ENCODE data around the gene COG3.

COG3 gene

DNA sequence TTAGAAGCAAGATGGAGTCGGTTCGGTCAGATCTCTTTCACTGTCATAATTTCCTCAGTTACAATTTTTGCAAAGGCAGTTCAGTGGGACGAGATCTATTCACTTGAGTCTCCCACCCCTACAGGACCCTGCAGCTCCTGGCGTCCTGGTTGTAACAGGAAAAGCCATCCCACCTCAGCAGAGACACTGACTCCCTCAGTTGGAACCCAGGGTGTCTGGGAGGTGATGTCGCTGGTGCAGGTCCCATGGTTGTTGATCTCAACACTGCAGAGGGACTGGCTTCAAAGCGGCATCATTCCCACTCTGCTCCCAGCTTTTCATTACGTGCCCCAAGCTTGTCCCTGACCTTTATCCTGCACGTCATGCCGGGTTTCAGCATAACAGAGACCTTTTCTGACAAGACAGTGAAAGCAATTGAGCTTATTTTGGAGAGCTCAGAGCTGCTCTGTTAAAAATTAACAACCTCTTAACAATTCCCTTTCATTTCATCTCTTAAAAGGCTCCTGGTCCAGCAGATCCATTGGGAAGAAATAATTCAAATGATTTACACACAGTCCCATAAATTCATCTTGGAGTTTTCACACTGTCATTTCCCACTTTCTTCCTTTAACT is 17.6 kb upstream of the COG3 start:
- no peak for DNase-seq

DNA sequence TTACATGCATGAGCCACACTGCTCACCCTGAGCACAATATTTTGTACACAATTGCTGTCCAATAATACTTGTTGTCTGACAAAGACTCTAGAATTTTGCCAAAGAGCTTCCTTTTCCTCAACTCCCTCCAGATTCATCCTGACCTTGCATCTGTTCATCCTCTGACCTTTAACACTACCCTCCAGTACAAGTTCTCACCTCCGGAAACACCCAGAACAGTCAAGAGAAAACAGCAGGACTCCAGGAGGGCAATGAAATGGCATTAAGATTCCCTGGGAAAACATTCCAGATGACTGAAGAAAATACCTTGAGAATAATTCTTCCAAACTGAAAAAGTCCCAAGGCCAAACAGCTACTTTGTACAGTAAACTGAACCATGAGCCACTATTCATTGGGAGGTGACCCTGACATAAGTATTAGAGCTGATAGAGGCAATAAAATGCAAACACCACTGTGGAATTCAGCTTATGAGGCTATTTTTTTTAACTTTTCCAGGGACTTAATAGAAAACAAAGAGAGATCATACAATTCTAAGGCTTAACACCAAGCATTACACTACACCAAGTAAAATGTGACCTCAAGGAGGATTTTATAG is 15.7 kb upstream of the COG3 start:
- DNase-seq, result no peak

DNA sequence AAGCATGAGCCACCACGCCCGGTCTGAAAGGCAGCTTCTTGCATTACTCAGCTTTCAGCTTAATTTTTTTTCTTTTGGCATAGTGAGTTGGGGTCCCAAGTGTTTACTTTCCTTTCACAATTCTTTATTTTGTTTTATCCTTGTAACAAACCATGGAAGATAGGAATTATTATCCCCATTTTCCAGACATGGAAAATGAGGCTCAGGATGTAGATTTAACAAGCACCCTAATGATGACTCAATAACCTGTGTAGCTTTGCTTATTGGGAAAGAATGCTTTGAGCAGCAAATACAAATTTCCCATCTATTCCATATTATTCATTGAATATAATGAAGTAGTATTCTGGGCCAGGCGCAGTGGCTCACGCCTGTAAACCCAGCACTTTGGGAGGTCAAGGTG is 13.5 kb upstream of the COG3 start:
- DNase-seq, result no peak

DNA sequence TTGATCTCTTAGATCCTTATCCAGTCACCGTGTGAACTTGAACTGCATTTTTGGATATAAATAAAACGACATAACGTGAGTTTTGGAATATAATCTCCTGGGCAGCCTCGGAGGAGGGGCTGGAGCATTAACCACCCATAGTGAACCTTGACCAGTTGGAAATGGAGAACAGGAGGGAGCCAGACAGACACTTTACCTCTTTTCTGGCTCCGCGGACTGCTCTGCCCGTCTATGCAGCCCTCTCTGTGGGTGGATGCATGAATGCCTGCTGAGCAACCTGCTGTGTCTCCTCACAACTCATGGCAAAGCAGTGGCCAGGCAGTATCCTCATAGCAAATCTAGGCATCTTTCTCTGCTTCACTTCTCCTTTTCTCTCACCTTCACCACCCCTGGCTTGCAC is 10.5 kb upstream of the COG3 start:
- DNase-seq, result no peak

DNA sequence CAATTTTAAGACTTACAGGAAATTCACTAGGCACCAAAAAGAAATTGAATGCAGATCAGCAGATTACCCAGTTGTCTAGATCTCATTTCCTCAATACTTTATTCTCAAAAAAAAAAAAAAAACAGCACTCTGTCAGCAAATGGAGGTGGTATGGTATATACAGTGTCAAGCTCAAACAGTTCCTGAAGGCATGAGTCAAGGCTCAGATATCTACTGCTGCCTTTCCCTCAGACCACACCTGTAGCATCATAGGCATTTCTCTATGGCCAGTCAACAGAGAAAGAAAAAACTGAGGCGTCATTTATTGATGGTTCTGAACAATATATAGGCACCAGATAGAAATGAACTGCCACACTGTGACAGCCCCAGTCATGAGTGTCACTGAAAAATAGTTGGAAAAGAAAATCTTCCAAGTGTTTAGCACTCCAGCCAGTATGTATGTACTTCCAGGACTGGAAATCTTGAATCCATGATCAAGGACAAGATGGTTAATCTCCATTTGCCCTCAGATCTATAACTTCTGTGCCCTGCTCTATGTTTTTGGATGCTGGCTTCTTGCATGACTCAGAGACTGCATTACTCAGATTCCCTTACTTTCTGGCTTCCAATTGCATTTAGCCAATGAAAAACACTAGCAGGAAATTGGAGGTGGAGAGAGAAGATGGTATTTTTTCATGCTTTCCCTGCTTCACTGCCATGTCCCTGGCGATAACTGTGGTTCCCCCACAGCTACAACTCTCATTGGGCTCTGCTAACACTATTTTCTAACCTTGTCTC is 8.4 kb upstream of the COG3 start:
- no peak for DNase-seq

DNA sequence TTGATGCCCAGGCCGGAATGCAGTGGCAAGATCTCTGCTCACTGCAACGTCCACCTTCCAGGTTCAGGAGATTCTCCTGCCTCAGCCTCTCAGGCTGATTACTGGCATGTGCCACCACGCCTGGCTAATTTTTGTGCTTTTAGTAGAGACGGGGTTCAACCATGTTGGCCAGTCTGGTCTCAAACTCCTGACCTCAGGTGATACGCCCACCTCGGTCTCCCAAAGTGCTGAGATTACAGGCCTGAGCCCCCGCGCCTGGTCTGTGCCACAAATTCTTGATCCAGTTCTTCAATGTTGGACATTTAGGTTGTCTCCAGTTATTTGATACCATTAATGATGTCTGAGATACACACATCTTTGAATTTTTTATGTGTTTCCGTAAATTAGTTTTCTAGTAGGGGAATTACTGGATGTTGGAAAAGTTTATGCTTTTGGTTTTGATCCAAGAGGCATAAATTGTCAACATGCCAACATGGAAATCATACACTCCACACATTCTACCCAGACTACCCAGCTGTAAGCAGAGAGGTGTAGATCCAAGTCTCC is 525 bp upstream of the COG3 start:
- no peak for DNase-seq

DNA sequence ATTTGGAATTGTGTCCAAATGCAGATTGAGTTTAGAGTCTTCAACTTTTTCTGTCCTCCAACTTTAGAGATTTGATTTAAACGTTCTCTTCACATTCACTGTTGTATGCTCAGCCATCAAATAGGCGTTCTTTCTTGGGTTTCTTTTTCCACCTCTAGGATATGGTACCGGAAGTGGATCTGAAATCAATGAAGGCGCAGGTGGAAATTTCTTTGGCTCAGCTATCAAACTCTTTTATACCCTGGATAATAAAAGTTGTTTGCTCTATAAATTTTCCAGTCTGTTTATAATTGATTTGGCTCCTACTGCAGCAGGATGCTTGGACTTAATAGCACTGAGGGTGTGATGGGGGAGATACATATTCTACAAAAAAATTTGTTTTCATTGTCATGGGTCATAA is 1.6 kb downstream of the COG3 start:
- no peak for DNase-seq

DNA sequence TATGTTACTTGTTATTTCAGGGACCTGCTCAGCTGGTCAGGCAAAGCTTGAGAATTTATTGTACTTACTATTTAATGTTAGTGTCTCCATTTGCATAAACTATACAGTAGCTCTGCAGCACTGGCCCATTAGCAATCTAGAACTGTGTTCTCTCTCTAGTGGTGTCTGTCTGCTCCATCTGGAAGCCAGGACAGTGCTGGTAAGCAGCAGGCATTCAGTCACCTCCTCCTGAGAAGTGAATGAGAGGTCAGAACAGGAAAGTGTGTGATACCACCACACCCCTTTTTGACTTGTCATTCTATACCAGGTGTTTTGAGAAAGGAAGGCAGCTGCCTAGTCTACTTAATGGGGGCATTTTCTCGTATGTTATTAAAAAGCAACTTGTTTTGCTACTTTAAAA is 3.9 kb downstream of the COG3 start:
- DNase-seq, result peak; percentile 15

DNA sequence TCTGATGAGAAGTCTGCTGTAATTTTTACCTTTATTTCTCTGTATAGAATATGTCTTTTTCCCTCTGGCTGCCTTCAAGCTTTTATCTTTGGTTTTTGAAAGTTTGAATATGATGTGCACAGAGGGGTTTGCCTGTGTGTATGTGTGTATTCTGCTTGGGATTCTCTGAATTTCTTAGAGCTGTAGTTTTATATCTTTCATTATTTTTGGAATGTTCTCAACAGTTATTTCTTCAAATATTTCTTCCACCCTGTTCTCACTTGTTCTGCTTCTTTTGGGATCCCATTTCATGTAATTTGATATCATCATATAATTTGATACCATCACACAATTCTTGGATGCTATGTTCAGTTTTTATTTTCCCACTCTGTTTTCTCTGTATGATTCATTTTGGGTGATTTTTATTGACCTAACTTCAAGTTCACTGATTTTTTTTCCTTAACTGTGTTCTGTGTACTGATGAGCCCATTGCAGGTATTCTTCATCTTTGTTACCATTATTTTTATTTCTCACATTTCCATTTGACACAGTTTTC is 7.5 kb downstream of the COG3 start:
- no peak for DNase-seq

DNA sequence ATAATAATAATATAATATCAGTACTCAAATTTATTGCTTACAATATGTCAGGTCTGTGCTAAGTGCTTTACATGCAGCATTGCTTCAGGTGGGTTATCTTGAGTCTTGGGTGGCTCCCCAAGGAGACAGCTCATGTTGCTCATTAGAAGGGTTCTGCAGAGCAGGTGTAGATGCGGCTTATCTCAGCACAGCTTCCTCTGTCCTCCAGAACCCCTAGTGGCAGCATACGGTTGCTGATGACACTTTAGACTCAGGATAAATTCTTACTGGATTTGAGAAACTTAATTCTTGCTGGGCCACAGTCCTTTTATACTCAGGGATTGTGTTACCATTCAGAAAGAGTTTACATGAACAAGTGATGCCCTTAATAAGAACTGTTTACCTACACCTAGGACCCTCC is 8.9 kb downstream of the COG3 start:
- no peak for DNase-seq

DNA sequence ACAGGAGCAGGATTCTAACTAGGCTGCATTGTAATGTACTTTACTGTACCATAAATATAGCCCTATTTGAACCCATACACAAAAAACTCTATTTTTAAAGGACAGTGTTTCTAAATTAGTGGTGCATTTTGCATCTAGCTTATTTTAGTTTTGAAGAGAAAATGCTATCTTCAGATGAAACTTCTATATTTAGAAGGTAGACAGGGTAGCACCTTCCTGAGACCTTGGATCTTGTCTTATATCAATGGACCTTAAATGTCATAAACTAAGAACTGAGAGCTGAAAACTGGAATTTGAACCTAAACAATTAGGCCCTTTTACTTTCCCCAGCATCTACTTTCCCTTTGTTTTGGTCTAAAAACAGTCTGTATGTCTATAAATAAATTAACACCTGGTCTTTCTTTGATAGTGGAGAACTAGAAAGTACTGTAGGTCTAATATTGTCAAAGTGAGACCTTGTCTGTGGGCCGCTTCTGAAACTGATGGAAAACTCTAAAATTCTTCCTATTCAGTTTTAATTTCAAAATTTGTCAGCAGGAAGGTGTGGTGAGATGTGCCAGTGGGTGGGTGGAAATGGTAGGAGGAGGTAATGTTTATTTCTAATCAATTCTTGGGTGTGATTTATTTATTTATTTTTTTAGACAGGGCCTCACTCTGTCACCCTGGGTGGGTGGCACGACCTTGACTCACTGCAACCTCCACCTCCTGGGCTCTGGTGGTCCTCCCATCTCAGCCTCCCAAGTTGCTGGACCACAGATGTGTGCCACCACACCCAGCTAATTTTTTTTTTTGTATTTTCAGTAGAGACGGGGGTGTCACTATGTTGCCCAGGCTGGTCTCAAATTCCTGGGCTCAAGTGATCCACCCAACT is 10.1 kb downstream of the COG3 start:
- DNase-seq, result no peak

DNA sequence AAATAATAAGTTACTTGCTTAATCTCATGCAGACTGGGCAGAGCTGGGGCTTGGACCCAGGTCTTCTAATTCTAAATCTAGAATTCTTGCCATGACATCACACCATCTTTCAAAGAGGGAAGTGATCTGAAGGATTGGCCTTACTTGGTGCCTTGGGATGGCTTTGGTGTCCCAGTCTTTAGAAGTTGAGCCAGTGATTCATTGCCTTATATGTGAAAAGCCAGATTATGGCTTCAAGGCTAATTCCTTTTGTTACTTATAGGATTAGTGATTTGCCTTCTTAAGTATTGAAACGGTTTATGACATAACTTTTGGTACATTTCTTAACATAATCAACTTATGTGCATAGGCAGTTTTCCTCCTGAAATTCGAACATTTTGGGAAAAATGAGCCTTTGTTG is 14.9 kb downstream of the COG3 start:
- DNase-seq, result no peak

DNA sequence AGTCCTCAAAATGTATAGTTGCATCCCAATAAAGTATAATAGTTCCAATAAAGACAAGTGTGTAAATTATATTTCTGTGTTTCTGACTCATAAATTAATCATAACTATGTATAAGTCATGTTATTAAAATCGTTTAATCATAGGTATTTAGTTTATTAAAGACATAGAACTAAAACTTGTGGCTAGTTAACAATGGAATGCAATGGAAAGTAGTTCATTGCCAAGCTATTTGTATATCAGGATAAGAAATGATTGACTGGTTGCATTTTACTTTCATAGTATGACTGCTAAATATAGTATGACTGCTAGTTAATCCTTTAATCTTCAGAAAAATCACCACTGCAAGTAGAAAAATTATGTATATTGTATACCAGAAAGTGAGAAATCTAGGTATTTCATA is 16.9 kb downstream of the COG3 start:
- DNase-seq, result no peak

DNA sequence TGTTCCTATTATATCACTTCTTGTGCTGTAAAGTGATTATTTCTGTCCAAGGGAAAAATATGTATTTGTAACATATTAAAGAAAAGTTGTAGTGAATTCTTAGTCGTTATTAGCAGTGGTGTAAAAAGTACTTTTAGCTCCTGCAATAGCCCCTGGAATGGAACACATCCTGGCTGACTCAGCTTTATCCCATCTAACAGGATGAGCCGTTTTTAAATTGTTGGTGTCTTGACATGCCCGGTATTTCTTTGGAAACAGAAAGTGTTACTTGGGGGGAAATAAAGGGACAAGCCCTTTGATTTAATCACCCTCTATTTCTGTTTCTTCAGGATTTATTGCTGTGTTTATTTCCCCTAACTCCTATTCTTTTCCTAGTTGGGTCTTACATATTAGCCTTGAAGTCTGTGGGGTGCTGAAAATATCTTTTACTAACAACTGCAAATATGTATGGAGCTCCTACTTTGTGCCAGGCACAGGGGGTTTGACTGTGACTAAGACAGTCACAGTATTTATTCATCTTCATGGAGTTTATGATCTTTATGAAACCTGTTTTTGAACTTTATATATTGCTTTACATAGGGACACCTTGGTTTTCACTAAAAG is 17.9 kb downstream of the COG3 start:
- DNase-seq, result no peak

DNA sequence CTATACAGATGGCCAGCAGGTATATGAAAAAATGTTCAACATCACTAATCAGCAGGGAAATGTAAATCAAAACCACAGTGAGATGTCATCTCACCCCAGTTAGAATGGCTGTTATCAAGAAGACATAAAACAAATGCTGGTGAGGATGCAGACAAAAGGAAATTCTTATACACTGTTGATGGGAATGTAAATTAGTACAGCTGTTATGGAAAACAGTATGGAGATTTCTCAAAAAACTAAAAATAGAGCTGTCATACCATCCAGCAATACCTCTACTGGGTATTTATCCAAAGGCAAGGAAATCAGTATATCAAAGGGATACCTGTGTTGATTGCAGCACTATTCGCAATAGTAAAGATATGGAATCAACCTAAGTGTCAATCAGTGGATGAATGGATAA is 22.9 kb downstream of the COG3 start:
- no peak for DNase-seq

DNA sequence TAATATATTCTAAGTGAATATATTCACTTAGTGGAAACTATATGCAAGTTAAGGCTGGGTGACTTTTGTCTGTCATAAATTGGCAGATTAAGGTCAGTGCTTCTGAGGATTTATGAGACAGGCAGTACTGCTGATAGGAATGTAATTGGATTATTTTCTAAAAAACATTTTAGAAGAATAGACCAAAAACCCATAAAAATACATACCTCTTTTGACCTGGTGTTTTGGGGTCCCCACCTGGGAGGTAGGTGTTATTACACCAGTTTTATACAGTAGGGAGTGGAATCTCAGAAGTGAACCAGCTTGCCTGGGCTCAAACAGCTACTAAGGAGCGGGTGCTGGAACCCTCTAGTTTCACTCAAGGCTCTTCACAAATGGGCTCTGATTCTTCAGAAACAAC is 25.3 kb downstream of the COG3 start:
- DNase-seq, result no peak

DNA sequence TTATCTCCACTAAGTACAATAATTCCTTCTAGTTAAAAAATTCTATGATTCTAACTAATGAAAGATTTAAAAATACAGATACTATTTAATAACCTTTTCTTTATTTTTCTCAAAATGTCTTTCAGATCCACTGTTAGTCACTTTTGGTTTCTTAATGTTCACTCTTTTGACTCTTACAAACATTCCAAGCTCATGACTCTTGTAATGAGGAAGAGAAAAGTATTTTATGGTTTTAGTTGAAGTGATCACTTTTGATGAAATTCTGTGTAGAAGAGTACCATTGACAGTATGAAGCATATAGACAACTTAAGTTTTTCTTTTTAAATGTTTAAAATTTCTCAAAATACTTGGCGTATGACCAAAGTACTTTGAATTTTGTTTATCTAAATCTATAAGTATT is 27.8 kb downstream of the COG3 start:
- DNase-seq, result no peak

DNA sequence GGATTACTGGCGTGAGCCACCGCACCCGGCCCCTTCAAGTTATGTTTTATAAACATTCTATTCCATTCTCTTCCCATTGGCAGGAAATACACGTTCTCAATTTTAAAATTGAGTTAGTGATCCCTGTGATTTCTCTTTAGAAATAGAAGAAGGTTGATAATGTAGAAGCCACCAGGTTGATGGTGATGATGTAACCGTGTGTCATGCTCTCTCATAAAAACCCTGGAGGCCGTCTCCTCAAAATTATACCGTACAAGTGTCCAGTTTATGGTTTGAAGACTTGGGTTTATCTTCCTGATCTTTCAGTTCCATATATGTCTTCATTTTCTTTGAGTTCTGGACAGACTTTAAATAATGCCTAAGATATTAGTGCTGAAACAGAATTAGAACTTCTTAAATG is 32.2 kb downstream of the COG3 start:
- DNase-seq, result no peak

DNA sequence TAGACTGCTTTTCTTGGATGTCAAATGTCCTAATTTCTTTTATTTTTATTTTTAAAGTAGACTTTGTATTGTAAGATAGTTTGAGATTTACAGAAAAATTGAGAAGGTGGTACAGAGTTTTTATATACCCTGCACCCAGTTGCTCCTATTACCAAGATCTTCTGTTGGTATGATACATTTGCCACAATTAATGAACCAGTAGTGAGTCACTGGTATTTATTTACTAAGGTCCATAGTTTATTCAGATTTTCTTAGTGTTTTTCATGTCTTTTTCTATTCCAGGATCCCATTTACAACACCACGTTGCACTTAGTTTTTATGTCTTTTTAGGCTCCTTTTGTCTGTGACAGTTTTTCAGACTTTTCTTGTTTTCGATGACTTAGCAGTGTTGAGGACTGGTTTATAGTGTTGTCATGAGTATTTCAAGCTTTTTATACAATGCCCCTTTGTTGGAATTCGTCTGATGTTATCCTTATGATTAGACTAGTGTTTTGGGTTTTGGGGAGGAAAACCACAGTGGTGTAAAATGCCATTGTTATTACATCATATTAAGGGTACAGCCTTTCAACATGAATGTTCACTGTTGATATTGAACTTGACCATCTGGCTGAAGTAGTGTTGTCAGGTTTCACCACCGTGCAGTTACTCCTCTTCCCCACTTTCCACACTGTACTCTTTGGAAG is 35.9 kb downstream of the COG3 start:
- no peak for DNase-seq

DNA sequence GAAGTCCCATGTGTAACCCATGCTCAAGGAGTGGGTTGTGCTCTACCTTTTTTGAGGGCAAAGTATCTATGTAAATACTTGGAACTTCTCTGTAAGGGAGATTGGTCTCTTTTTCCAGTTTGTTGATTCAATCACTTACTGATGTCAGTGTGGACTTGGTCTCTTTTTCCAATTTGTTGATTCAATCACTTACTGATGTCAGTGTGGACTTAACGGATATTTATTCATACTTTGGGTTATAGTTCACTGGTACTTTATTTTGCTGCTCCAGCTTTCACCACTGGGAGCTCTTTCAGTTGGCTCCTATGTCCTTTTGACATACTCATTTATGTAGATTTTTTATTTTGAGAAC is 36.4 kb downstream of the COG3 start:
- DNase-seq, result no peak

DNA sequence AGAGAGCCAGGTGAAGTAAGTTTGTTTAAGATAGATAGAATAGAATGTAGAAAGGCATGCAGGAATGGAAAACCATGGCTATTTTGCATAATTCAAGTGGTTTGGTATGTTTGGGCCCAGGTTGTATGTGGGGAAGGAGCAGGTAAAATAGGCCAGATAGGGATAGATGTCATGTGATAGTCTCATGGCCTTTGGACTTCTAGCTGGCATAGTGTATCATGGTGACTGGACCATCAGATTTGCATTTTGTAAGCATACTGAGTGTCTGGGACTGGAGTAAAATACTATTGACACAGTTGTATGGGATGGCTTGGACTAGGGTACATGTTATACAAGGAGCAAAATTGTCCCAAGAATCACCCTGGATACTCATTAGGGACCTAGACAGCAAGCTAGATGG is 38.9 kb downstream of the COG3 start:
- DNase-seq, result no peak

DNA sequence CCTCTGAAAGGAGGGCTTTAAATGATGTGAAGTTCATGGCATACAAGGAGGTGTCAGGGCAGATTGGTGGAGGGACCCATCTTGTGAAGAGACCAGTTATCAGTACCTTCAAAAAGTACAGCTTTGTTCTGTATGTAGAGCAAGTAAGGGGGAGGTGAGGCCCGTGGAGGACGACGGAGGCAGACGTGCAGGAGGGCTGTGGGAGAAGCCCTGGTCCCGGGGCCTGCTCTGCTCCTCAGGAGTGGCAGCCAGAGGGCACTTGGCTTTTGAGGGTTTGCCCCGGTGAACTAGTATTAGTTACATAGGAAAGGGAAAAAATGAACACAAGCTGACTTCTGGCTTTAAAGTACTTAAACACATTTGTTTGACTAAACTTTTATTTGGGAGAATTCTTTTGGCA is 42.1 kb downstream of the COG3 start:
- no peak for DNase-seq

Measured in NCI-H2227 treated with DMSO at 0.1 percent for 48 hours (cell line).